ENCODE measurements around the gene SPEM3.
A peak's percentile ranks its signal among the peaks of the same experiment; 100 is the strongest.

Gene SPEM3

GRCh38 chr17:7403977-7404736 lies 24.5 kb upstream of the SPEM3 start, which contains the start of gene TMEM256:
TMEM256 (minus strand) TSS chr17:7404097; CDS start chr17:7404084, 13 bp downstream.
- DNase-seq, result peak; percentile 79

DNA sequence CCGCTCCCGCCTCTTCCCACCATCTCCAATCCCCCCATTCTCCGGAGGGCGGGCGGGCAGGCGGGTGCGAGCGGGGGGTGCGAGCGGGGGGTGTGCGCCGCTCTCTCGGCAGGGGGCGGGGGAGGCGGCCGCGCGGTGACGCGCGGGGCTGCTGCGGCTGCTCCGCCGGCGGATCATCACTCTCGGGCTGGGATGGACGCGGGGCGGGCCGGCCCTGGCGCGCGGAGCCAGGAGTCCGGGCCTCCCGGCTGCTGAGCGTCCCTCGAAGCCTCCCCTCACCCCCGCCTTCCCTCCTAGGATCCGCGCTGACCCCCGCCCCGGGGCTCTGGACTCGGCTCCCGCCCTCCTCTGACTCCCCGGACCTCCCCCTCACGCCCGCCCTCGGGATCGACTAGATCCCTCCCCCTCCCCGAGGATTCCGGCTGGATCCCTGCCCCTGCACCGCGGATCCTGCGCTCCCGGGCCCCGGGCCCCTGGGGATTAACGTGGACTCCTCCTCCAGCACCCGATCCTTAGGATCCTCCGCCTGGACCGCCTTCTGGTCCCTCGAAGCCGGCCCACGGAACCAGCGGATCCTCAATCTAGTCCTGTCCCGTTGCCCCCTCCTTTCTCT lies 23.8 kb upstream of the SPEM3 start:
- peak; percentile 70 for DNase-seq

DNA sequence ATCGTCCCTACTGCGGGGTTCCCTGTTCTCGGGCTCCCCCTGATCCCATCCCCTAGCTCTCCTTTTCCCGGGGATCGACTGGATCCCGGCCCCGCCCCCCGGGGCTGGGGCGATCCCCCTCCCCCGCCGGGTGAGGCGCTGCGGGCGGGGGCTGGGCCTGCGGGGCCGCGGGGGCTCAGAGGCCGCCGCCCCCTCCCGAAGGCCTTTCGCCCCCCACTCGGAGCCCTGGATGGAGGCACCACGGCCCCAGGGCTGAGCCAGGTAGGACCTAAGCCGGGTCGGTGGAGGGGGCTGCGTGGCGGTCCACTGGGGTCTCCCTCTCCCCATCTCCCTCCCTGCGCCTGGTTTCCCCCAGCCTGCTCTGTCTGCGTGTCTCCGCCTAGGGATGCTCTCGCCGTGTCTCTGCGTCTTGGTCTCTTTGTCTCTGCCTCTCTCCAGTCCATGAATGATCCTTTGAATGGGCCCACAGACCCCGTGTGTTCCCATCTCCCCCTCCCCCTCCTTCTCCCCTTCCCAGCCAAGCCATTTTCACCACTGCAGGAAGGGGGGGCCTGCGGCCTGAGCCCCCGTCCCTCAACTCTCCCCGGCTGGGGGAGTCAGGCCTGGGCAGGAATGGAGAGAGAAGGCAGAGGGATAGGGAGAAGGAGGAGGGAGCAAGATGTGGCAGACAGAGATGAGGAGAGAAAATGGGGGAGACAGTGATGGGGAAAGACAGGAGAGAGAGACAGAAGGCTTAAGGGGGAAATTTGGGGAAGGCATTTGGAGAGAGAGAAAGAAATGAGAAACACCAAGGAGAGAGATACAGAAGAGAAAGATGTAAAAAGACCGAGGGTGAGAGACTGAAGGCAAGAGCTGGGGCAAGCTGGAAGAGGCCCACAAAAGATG lies 23.1 kb upstream of the SPEM3 start:
- DNase-seq, result no peak

- DNase-seq, result no peak
Measured at GRCh38 chr17:7406235-7406825, 22.3 kb upstream of the SPEM3 start.

- no peak for DNase-seq
Measured at GRCh38 chr17:7407082-7407481, 21.6 kb upstream of the SPEM3 start.

DNA sequence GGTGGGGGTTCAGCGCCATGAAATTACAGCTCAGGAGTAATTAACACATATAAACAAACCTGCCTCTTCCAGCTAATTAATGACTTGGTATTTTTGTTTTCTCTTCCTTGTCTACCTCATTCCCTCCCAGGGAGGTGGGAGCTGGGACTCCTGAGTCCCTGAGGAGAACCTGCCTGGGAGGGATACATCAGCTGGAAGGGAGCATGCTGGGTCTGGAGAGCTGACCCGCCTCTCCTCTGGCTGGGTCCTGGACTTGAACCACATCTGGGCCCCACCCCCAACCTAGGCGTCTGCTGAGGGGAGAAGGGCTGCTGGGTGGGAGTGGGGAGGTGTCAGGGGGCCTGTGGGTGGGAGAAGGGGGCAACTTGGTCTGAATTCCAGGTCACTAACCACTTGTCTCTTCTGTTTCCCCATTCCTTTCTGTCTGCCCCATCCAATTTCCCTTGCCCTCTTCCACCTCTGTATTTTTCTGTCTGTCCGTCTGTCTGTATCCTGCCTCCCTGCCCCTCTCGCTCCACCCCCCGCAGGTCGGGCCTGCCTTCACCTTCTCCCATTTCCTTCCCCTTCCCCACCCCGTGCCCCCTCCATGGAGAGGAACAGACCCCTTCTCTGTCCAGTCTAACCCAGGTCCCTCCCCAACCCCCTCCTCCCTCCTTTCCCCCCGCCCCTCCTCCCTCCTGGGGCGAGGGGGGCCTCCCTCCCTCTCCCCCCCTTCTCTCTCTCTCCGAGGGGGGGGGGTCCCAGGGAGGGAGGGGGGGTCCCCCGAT lies 21.0 kb upstream of the SPEM3 start, which contains the start of gene NLGN2:
NLGN2 (plus strand) TSS at position 361 of the 767 bp plus-strand sequence. CDS start 411 bp downstream, outside the sequence.
- DNase-seq, result no peak

DNA sequence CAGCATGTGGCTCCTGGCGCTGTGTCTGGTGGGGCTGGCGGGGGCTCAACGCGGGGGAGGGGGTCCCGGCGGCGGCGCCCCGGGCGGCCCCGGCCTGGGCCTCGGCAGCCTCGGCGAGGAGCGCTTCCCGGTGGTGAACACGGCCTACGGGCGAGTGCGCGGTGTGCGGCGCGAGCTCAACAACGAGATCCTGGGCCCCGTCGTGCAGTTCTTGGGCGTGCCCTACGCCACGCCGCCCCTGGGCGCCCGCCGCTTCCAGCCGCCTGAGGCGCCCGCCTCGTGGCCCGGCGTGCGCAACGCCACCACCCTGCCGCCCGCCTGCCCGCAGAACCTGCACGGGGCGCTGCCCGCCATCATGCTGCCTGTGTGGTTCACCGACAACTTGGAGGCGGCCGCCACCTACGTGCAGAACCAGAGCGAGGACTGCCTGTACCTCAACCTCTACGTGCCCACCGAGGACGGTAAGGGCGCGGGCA lies 20.4 kb upstream of the SPEM3 start:
- DNase-seq, result peak; percentile 26

DNA sequence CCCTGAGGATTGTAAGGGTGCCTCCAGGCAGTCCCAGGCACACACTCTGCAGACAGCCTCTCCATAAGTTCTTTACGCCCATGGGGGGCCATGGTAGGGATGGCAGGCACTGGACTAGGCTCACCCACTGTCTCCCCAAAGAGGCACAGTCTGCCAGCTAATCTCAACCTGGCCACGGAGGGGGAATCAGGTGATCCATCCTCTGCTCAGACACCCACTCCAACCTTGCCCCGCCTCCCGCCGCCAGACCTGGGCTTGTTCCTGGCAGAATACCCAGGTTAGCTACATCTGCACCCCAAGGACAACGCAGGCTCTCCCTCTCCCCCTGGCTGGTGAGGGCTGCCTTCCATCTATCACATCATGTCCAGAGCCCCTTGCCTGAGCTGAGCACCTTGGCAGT lies 19.8 kb upstream of the SPEM3 start:
- DNase-seq, result no peak

GRCh38 chr17:7409716-7410115 lies 18.9 kb upstream of the SPEM3 start:
- no peak for DNase-seq

DNA sequence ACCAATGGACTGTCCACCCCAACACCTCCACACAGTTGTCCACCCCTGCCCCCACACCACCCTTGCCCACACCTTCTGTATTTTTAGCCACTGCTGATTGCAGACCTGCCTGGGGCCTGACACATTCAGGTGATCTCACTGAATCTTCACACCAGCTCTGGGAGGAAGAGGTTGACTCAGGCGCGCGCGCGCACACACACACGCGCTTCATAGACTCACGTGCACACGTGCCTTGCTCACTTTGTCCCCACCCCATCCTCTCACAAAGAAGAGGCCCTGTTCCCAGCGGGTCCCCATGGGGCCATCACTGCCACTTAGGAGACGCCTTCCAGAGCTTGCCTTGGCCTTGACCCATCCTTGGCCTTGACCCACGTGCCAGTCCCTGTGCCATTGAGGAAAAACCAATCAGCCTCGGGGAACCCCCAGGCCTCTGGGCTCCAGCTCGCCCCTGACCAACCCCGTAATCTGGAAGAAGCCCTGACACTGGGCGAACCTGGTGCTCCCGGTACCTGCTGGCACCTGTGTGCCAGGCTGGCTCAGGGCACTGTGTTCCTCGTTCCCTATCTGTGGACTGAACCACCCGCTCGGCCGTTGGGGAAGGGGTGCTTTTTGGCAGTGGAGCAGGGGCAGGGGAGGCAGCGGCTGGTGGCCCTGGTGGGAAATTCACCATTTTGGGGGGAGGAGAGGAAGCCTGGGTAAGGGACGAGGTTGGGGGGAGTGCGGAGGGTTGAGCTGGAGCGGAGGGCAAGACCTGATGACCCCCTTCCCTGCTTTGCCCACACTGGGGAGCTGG lies 17.8 kb upstream of the SPEM3 start:
- no peak for DNase-seq

- no peak for DNase-seq
Measured at GRCh38 chr17:7411427-7411750, 17.3 kb upstream of the SPEM3 start.

DNA sequence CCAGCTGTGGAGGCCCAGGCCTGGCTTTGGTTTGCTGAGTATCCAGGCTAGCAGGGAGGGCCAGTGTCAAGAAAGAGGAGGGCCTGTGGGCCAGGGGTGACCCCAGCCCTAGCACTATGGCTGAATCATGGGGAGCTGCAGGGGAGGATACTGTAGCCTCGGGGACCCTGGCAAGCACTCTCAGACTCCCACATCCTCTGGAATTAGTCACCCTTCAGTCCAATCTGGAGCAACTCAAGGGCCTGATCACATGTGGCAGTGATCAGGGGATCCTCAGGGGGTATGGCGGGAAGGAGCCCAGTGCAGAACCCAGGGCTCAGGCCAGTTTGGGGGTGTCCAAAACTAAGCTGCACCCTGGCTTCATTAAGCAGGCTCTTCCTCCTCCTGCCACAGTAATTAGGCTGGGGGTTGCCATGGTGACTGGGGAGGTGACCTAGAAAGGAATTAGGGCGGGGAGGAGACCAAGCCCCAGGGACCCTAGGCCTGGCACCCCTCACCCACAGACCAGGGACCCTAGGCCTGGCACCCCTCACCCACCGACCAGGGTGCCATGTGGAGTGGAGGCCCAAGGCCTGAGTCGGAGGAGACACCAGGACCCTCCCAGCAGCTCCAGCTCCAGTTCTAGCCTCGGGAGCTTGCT lies 15.2 kb upstream of the SPEM3 start:
- no peak for DNase-seq

DNA sequence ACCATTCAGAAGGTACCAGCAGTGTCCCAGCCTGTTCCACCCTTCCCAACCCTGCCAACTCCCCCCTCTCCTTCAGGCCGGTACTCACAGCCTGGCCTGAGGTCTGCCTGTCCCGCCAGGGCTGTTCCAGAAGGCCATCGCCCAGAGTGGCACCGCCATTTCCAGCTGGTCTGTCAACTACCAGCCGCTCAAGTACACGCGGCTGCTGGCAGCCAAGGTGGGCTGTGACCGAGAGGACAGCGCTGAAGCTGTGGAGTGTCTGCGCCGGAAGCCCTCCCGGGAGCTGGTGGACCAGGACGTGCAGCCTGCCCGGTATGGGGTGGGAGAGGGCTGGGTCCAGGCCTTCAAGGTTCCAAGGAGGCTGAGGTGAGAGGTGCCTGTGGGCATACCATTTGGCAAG lies 13.8 kb upstream of the SPEM3 start:
- no peak for DNase-seq

DNA sequence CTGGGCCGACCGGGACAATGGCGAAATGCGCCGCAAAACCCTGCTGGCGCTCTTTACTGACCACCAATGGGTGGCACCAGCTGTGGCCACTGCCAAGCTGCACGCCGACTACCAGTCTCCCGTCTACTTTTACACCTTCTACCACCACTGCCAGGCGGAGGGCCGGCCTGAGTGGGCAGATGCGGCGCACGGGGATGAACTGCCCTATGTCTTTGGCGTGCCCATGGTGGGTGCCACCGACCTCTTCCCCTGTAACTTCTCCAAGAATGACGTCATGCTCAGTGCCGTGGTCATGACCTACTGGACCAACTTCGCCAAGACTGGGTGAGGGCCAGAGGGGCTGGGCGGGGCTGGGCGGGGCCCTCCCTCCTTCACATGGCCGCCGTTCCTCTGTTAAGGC lies 12.9 kb upstream of the SPEM3 start:
- no peak for DNase-seq

- no peak for DNase-seq
Measured at GRCh38 chr17:7416323-7416722, 12.3 kb upstream of the SPEM3 start.

DNA sequence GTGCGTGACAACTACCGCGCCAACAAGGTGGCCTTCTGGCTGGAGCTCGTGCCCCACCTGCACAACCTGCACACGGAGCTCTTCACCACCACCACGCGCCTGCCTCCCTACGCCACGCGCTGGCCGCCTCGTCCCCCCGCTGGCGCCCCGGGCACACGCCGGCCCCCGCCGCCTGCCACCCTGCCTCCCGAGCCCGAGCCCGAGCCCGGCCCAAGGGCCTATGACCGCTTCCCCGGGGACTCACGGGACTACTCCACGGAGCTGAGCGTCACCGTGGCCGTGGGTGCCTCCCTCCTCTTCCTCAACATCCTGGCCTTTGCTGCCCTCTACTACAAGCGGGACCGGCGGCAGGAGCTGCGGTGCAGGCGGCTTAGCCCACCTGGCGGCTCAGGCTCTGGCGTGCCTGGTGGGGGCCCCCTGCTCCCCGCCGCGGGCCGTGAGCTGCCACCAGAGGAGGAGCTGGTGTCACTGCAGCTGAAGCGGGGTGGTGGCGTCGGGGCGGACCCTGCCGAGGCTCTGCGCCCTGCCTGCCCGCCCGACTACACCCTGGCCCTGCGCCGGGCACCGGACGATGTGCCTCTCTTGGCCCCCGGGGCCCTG lies 11.5 kb upstream of the SPEM3 start:
- DNase-seq, result no peak

- no peak for DNase-seq
Measured at GRCh38 chr17:7418472-7419152, 10.0 kb upstream of the SPEM3 start.

- DNase-seq, result no peak
Measured at GRCh38 chr17:7419819-7420610, 8.6 kb upstream of the SPEM3 start, which contains the start of gene SPEM1. SPEM1 (plus strand) TSS chr17:7420324; CDS start chr17:7420385, 61 bp downstream.

GRCh38 chr17:7421186-7421585 lies 7.5 kb upstream of the SPEM3 start:
- DNase-seq, result no peak
